OCI-LY3 (cell line): ENCODE data around the gene MTMR2.

Experiments
- EZH2phosphoT487 ChIP-seq: fragments of 200-600 bp; shearing (Covaris generic); IDR thresholded peaks from 2 replicates; pipeline ENCODE4 v1.6.1; 2018; ENCODE audit warnings: antibody characterized with exemption, mixed run types, low read depth
- TF ChIP-seq, protein P1 (sequence below): fragments of 200-600, 300-600 bp; sonication (generic); IDR thresholded peaks from 2 replicates; pipeline ENCODE4 v1.5.1; 2014; ENCODE audit warnings: antibody characterized with exemption, low read length, low read depth

GRCh38 chr11:95888439-95888838 lies 35.5 kb downstream of the MTMR2 start:
- TF ChIP-seq EZH2phosphoT487, result no peak
- TF ChIP-seq, protein P1, sequence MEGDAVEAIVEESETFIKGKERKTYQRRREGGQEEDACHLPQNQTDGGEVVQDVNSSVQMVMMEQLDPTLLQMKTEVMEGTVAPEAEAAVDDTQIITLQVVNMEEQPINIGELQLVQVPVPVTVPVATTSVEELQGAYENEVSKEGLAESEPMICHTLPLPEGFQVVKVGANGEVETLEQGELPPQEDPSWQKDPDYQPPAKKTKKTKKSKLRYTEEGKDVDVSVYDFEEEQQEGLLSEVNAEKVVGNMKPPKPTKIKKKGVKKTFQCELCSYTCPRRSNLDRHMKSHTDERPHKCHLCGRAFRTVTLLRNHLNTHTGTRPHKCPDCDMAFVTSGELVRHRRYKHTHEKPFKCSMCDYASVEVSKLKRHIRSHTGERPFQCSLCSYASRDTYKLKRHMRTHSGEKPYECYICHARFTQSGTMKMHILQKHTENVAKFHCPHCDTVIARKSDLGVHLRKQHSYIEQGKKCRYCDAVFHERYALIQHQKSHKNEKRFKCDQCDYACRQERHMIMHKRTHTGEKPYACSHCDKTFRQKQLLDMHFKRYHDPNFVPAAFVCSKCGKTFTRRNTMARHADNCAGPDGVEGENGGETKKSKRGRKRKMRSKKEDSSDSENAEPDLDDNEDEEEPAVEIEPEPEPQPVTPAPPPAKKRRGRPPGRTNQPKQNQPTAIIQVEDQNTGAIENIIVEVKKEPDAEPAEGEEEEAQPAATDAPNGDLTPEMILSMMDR, result no peak
